Fibroblast of the conjunctiva (primary cell): ENCODE results near the gene TTC3.

Source experiments
- DNase-seq: peaks from one replicate; pipeline ENCODE4 v3.0.0-alpha.2; 2010; ENCODE audit warnings: low read depth

Gene TTC3

DNA sequence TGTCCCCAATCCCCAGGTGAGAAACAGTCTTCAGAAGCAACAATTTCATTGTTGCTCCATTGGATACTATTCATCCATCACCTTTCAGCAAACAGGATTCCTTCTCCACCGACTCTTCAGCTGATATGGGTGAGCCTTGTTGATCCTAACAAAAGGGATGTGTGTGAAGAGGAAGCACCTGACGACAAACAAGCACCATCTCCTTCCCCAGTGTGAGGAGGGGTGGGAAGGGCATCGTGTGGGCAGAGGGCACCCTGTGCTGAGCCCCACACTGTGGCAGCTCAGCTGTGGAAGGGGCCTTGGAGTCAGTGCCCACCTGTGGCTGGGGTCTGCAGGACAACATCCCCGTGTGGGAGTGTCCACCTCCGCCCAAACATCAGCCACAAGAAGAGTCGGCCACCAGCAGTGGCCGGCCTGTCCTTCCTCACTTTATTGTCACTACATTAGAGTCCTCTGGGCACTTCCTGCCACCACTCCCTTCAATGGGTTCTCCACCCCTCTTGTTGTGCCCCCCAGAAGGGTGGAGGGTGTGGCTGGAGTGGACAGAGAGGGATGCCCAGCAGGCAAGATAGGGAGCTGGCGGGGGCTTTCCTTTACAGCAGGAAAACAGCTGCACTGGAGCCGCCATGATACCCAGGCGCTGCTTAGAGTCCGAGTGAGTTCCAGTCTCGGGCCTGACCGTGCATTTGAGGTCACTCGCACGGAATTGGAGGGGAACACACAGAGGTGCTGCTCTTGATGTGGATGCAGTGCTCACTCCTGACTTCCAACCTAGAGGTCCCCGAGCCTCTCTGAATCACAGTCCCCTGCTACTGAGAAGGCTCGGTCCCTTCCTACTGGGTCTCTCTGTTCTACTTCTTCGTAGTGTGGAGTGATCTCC lies 153.2 kb downstream of the TTC3 start:
- no peak for DNase-seq

DNA sequence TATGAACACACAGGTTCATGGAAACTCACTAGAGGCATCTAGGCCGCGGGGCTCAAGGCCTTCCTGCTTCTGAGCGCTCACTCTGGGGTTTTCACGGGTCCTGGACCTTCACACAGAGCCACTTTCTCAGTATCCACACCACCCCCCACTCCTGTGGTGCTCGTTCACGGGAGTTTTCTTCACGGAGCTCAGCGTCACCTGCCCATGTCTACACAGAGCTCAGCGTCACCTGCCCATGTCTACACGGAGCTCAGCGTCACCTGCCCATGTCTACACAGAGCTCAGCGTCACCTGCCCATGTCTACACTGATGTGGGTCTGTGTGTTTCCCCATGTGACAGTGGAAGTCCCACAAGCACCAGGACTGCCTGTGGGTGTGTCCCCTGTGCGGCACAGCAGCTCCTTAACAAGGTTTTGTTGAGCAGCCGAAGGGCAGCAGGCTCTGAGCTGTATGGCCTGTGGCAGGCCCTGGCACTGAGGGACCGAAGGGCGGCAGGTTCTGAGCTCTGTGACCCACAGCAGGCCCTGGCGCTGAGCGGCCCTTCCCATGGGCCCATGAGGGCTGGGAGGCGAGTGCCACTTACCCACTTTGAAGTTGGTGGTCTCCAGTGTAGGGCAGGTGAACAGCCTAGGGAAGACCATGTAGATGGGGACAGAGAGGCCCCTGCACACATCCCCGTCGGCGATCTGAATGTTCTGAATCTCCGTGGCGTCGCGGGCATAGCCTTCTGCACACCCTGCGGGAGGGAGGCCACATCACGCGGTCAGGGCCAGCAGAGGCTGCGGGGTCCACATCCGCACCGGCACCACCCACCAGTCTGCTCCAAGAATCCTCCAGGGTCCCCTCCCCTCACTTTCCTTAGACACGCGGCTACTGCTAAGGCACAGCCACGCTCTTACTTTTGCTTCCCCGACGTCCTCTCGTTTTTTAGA lies 154.3 kb downstream of the TTC3 start:
- DNase-seq: no peak

DNA sequence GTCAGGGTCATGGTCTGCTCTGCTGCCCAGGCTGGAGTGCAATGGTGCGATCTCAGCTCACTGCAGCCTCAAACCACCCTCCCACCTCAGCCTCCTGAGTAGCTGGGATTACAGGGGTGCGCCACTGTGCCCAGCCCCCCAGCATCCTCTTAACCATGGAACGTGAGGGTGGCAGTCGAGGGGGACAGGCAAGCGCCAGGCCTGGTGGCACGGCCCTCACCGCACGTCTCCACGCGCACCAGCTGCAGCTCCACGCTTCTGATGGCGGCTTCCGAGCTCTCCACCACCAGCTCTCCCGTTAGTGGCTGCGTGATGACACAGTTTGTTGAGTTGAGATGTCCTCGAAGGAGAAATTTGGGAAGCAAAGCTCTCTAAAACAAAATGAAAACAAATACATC lies 154.9 kb downstream of the TTC3 start:
- no peak for DNase-seq

DNA sequence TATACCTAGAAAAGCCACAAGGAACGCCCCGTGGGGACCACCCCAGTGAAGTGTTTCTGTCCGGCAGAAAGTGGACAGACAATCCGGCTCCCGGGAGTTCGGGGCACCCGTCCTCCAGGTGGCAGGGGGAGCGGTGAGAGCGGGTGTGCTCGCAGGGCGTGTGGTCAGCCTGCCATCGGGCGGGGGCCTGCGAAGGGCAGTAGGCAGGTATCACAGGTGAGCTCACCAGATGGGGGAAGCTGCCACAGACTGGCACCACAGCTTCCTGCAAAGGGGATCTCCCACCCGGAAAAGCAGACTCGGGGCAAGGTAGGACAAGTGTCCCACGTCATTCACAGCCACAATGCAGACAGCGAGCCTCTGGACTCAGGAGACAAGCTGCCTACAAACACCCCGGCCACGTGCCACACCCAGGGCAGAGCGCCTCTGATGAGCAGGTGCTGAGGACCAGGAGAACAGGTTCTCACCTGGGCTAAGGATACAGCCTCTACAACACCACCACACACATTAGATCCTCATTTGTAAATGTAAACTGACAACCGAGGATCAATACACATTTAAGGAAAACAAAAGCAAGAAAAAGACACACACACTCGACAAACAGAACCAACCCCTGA lies 157.7 kb downstream of the TTC3 start:
- no peak for DNase-seq

DNA sequence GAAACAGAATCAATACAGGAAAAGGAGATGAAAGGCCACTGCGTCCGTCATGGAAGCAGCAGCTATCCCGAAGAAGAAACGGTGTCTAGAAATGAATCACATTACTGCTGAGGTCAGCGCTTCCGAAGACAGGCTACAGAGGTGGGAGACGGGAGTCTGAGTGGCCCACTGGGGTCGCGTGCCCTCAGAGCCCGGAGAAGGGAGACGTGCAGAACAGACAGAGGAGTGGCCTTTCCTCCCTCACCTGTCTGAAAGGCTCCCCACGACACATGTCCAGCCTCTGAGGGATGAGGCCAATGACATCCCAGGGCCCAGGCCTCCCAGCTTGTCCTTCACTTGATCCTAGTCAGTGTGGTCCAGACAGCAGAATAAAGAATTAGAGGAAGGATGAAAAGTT lies 158.2 kb downstream of the TTC3 start:
- DNase-seq: no peak

DNA sequence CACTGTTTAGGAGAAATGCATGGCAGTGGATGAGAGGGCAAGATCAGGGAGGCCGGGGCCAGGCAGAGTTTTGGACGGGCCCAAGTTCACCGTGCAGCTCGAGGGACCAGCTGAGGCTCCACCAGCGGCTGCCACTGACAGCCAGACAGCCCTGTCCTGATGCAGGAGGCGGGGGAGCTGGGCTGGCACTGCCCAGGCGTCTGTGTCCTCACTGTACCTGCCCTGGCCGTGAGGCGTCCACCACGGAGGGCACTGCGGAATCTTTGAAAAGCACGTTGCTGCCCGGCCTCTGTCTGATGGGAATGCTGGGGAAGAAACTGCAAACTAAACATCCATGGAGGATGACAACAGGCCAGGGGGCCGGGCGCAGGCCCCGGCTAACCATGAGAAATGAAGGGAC lies 158.6 kb downstream of the TTC3 start:
- DNase-seq: no peak

DNA sequence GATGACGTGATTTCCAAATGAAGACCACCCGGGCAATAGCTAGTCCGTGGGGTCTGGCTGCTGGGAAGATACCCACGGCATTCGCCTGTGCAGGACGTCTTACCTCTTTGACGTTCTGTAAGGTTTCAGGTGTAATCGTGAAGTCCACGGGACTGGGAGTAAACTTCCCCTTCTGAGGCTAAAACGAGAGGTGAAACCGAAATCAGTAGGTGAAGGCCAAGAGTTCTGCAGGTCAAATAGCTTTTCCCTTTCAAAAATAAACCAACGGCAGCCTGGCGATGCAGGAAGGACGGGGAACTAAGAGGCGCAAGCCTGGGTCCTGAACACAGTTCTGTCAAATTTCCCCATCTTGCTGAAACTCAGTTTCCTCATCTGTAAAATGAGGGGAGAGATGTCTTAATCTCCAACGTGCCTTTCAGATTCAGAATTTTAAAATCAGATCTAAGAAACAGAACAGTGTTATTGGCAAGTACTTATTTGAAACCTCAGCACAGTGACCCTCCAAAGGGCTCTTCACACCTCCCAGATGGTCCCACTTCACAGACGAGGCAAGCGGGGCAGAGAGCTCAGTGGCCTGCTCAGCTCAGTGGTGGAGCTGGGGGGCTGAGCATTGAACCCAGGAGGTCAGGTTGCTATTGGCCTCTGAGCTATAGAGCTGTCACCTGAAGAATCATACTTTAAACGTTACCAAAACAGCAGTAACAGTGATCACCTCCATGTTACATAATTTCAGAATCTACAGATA lies 159.4 kb downstream of the TTC3 start:
- no peak for DNase-seq

DNA sequence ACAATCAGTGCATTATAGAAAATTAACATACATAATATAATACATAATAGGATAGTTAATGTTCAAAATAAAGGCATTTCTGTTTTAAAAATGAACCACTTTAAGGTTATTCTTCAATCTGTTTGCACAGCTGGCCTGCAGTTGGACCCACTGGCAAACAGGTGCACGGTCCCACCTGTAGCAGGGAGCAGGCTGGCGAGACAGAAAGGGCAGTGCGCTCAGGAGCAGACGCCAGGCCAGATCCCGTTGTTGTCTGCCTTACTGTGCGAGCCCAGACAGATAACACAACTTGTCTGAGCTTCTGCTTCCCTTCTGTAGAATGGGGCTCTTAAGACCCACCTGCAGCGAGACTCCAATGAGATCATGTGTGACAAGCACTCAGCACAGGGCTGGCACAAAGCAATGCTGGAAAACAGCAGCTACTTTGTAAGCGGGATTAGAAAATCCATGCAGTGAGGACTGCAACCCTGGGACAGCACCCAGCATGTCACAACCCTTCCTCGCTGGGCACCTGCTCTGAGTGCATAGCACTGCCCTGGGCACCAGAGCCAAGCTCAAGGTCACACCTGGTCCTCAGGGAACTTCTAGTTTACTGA lies 160.6 kb downstream of the TTC3 start:
- DNase-seq: no peak

DNA sequence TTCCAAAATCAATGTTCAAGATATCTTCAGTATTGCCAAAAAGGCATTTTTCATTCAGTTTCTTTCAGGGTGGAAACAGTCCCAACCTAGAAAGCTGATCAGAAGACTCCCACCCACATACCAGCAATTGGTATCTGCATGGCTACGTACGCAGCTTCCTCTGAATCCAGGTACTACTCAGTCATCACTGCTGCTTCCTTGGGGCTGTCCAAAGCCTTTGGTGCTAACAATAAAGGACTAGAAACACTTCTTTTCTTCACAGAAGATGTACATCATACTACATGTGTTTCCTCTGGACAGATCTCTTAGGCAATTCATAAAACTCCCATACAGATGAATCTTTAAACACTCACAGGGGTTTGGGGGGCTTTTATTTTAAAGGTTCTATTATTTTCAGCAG lies 164.3 kb downstream of the TTC3 start:
- no peak for DNase-seq

DNA sequence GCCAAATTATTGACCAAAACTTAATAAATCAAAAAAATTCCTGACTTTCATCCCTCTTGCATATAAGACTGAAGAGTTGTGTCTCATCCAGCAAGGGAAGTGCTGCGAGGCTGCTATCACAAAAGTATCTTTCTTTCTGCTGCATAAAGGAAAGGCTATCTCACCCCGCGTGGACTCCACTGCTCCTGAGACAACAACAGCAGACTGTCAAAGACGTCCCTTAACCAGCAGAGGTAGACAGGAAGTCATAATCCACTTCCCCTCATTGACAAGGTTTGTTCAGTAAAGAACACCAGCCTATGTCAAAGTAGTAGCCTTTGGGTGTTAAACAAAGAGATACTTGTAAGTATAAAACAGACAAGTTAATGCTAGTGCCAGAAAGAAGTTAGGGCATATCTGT lies 164.7 kb downstream of the TTC3 start:
- no peak for DNase-seq

DNA sequence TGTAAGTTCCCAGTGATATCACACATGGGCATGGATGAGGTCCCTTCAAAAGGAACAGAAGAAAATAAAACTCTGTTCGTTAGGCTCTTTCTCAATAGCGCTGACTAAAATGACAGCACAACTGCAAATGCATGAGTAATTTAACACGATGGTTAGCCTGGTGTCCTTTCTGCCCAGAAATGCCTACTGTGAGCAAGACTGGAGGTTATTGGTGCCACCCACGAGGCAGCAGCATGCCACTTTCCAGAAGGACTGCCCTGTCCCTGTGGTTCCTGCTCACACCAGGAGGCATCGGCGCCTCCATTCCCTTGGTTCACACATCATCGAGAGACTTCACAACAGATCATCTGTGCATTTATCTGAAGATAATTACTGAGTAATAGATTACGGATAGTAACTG lies 167.9 kb downstream of the TTC3 start:
- no peak for DNase-seq

DNA sequence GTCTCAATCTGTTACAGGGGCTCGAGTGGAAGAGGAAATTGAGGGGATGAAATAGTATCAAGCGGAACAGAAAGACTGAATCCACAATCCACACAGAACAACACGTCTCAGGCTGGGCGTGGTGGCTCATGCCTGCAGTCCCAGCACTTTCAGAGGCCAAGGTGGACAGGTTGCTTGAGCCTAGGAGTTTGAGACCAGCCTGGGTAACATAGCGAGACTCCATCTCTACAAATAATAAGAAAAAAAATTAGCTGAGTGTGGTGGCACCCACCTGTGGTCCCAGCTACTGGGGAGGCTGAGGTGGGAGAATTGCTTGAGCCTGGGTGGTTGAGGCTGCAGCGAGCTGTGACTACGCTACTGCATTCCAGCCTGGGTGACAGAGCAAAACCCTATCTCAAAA lies 168.4 kb downstream of the TTC3 start:
- DNase-seq: no peak

DNA sequence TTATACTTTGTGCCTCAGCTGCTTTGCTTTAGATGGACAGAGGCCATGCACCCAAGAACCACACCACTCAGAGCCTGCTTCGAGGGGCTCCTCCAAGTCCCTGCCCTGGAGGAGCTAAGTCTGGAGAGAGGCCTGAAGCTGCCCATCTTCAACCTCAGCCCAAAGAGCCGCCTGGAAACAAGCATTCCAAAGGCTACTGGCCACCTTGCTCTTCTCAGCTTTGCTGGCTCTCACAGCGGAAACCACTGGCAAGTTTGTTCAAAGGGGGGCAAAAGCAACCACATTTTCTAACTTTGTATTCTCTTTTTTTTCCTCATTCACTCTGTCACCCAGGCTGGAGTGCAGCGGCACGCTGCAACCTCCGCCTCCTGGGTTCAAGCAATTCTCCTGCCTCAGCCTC lies 170.9 kb downstream of the TTC3 start:
- DNase-seq: no peak

DNA sequence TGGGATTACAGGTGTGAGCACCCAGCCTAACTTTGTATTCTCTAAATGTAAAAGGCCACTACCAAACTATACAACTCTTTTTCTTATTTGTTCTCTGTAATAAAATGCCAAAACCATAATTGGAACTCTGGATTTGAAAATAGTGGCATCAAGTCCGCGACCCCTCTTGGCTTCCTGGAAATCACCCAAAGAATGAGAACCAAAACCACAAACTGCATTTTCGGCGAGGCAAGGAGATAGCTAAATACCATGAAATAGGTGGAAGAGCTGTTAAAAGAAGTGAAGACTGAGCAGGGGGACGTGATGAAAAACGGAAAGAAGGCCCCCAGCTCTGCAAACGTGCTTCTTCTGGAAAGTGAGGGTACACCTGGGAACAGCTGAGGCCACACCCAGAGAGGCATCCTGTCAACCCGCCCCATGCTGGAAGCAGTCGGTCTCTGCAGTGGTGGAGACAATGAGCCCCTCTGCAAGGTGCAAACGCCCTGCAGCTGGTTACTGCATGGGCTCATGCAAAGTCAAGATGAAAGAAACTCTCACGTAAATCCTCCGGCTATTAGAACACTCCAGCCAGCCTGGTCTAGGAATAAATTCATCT lies 171.5 kb downstream of the TTC3 start:
- no peak for DNase-seq

DNA sequence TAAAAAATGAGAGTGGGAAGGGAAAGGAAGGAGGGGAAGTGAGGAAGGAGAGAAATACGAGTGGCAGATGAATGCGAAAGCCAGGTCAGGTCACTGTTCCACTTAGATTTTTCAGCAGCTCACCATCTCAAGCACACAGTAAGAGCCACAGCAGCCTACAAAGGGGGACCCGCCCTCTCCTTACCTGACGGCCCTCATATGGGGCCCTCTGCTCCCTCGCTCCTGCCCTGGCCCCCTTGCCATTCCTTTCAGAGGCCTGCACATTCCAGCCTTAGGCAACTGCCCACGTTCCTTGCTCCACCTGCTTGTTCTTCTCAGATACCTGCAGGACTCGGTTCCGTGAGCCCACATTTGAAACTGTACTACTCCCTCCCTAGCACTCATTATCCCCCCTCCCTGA lies 172.1 kb downstream of the TTC3 start:
- DNase-seq: no peak

DNA sequence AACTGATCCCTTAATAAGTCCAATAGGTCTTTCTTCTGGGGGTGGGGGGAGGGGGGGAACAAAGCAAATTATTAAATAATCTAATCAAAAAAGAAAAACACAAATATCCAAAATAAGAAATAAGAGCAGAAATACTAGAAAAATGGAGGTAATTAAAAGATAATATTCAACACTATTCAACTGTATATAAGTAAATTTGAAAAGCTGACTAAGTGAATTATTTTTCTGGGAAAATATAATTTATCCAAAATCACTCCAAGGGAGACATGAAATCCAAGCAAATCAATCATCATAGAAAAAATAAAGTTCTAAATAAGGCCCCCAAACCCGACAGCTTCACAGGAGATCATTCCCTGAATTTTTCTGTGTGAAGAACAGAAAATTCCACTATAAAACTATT lies 175.2 kb downstream of the TTC3 start:
- no peak for DNase-seq

DNA sequence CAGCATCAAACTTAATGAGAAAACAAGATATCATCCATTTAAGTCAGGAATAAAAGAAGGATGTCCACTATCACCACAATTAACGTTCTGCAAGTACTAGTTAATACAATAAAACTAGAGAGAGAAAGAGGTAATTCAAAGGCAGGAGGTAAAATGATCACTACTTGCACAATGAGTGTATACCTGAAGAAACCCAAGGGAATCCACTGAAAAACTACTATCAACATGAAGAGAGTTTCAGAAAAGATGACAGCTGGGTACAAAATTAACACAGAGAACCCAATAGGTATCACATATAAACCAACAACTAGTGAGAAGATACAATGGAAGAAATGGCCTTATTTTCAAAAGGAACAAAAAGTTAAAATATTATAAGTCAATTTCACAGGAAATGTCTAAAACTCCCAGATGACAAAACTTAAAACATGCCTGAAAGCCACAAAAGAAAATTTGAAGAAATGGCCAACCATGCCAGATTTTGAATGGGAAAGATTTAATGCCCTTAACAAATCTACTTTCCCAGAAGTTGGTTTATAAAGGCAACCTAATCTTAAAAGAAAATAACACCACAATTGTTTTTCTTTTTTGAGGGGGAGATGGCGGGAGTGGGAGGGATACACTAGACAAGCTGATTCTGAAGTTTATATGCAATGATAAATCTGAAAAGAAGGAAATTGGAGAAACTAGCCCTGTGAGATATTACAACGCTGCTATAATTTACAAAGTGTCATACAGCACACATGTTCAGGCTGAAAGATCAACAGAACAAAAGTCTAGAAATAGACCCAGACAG lies 176.3 kb downstream of the TTC3 start:
- DNase-seq: no peak

DNA sequence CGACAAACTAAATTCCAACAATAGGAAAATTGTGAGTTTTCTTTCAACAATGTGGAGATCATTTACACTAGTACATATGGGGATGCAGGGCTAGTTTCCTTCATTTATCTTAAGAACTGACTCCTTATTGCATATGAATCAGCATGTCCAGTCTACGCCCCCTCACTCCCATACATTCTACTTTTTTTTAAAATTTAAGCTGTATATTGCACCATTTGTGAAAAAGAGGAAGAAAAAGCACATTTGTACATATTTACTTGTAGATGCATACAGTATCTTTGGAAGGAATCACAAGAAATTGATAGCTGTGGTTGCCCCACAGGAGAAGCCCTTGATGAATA lies 178.2 kb downstream of the TTC3 start:
- no peak for DNase-seq
